ENCODE results near the gene RESP18.

DNA sequence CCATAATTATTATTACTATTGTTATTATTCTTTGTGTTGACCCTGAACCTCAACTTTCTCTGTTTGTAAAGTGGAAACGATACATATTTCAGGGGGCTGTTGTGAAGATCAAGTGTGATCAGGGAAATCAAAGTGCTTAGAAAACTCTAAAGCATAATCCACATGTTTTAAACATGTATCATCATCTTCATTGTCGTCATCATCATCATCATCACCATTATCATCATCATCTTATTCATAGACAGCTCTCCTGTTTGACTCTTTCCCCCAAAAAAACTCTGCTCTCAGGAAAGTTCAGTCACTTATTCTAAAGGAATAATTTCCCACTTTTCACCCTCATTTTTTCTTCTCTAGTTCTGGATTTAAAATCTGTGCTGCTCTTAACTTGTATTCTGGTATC is 28.3 kb downstream of the RESP18 start:
- TF ChIP-seq, protein P1, sequence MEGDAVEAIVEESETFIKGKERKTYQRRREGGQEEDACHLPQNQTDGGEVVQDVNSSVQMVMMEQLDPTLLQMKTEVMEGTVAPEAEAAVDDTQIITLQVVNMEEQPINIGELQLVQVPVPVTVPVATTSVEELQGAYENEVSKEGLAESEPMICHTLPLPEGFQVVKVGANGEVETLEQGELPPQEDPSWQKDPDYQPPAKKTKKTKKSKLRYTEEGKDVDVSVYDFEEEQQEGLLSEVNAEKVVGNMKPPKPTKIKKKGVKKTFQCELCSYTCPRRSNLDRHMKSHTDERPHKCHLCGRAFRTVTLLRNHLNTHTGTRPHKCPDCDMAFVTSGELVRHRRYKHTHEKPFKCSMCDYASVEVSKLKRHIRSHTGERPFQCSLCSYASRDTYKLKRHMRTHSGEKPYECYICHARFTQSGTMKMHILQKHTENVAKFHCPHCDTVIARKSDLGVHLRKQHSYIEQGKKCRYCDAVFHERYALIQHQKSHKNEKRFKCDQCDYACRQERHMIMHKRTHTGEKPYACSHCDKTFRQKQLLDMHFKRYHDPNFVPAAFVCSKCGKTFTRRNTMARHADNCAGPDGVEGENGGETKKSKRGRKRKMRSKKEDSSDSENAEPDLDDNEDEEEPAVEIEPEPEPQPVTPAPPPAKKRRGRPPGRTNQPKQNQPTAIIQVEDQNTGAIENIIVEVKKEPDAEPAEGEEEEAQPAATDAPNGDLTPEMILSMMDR (IDR thresholded peaks at IDR 0.05; ENCODE audit: borderline replicate concordance, extremely low read depth, low read length, poor library complexity, severe bottlenecking) = no peak
- no peak for TF ChIP-seq EZH2 (IDR thresholded peaks at IDR 0.05; ENCODE audit: borderline replicate concordance, low read depth, low read length, severe bottlenecking)

All from DND-41 (cell line).